Fibroblast of skin of left quadriceps (primary cell): ENCODE results near the gene NKAIN1.
A peak's percentile ranks its signal among the peaks of the same experiment; 100 is the strongest.
"Not testable (repeated sequence)": the region's sequence is repeated elsewhere in the genome, so short reads cannot be mapped to it uniquely, and the experiment has no call there.

ENCODE experiments used
- DNase-seq, 2 experiments: peaks; one replicate each; pipeline ENCODE4 v3.0.0-alpha.2; 2013; ENCODE audit warnings: low read depth in 2 of 2

Gene NKAIN1

GRCh38 chr1:31195267-31195666 lies 44.4 kb downstream of the NKAIN1 start:
- not testable (repeated sequence) for DNase-seq

GRCh38 chr1:31193729-31194128 lies 46.0 kb downstream of the NKAIN1 start:
- no peak for DNase-seq

- DNase-seq, result no peak
Measured at GRCh38 chr1:31191281-31191680, 48.4 kb downstream of the NKAIN1 start.

- no peak for DNase-seq
Measured at GRCh38 chr1:31189696-31190674, 49.7 kb downstream of the NKAIN1 start.

GRCh38 chr1:31183927-31184554 lies 55.6 kb downstream of the NKAIN1 start:
- DNase-seq, result no peak

- DNase-seq, result no peak
Measured at GRCh38 chr1:31183126-31183525, 56.6 kb downstream of the NKAIN1 start.

- peak; percentile 88 for DNase-seq
Measured at GRCh38 chr1:31182352-31182751, 57.3 kb downstream of the NKAIN1 start.

- DNase-seq, result no peak
Measured at GRCh38 chr1:31181515-31182343, 58.0 kb downstream of the NKAIN1 start.

GRCh38 chr1:31180338-31180737 lies 59.3 kb downstream of the NKAIN1 start:
- DNase-seq, result no peak

- DNase-seq, result not testable (repeated sequence)
Measured at GRCh38 chr1:31176291-31176690, 63.4 kb downstream of the NKAIN1 start.

- no peak for DNase-seq
Measured at GRCh38 chr1:31170486-31170735, 69.3 kb downstream of the NKAIN1 start.

- no peak for DNase-seq
Measured at GRCh38 chr1:31166462-31166861, 73.2 kb downstream of the NKAIN1 start.

- DNase-seq, result no peak
Measured at GRCh38 chr1:31164291-31164690, 75.4 kb downstream of the NKAIN1 start.

- DNase-seq, result no peak
Measured at GRCh38 chr1:31163866-31164265, 75.8 kb downstream of the NKAIN1 start.

GRCh38 chr1:31161571-31161970 lies 78.1 kb downstream of the NKAIN1 start:
- no peak for DNase-seq

- no peak for DNase-seq
Measured at GRCh38 chr1:31159869-31160611, 79.6 kb downstream of the NKAIN1 start.

GRCh38 chr1:31159323-31159722 lies 80.4 kb downstream of the NKAIN1 start:
- DNase-seq, result no peak

- DNase-seq, result peak; percentile 31 to 33
Measured at GRCh38 chr1:31155216-31155806, 84.4 kb downstream of the NKAIN1 start.

GRCh38 chr1:31154632-31155215 lies 85.0 kb downstream of the NKAIN1 start:
- DNase-seq, result peak; percentile 46 to 51

- no peak for DNase-seq
Measured at GRCh38 chr1:31154000-31154631, 85.6 kb downstream of the NKAIN1 start.
